H1 (cell line): Measurements from ENCODE around the gene RPL14. TPM values are rescaled to one million over a fixed set of nuclear protein-coding genes. Genes with fewer than 3 reads are reported as not detected.

Source experiments
- CTCF ChIA-PET: fragments of 300-600 bp; sonication (Branson Sonifier 250); formaldehyde crosslinking; loops from one replicate; lab custom pipeline; 2021; ENCODE audit not compliant: partially characterized antibody; lab: Charles Lee
- POLR2A ChIA-PET: fragments of 300-600 bp; sonication (Branson Sonifier 250); formaldehyde crosslinking; loops from one replicate; lab custom pipeline; 2021; ENCODE audit warnings: inconsistent platforms; ENCODE audit not compliant: partially characterized antibody; lab: Charles Lee
- DNase-seq, 2 experiments: peaks; one replicate each; pipeline versions ENCODE4 v3.0.0 to v3.0.0-alpha.2; 2010 to 2022; ENCODE audit warnings: low spot score in 2 of 2, low read depth in 1 of 2, mixed read lengths in 1 of 2
- FAIRE-seq: peaks from 2 replicates; lab custom pipeline; 2011; peaks lifted over from hg19 to GRCh38; lab: Jason Lieb, UNC
- H2AFZ ChIP-seq: 2 replicates; pipeline ENCODE4 v1.8.1; 2012; ENCODE audit warnings: low read length, inconsistent platforms
- H2AK5ac ChIP-seq: 2 replicates; pipeline ENCODE4 v1.6.1; 2013; ENCODE audit warnings: low read depth, low read length
- H2BK120ac ChIP-seq: replicated peaks from 2 replicates; pipeline ENCODE3; 2013; ENCODE audit warnings: low read depth, low read length, inconsistent platforms
- H2BK12ac ChIP-seq: 2 replicates; pipeline ENCODE4 v1.6.1; 2013; ENCODE audit warnings: low read depth, low read length
- H2BK15ac ChIP-seq: 2 replicates; pipeline ENCODE4 v1.6.1; 2013; ENCODE audit warnings: low read length
- H2BK20ac ChIP-seq: 2 replicates; pipeline ENCODE4 v1.6.1; 2013; ENCODE audit warnings: low read length
- H2BK5ac ChIP-seq: 2 replicates; pipeline ENCODE4 v1.6.1; 2013; ENCODE audit warnings: low read depth, low read length
- H3K14ac ChIP-seq: 2 replicates; pipeline ENCODE4 v1.6.1; 2013; ENCODE audit warnings: inconsistent platforms; ENCODE audit not compliant: insufficient read length
- H3K18ac ChIP-seq: 2 replicates; pipeline ENCODE4 v1.6.1; 2013; ENCODE audit warnings: low read length; ENCODE audit errors: extremely low read depth
- H3K23ac ChIP-seq: 2 replicates; pipeline ENCODE4 v1.6.1; 2013; ENCODE audit warnings: inconsistent platforms; ENCODE audit not compliant: insufficient read length
- H3K23me2 ChIP-seq: 2 replicates; pipeline ENCODE4 v1.6.1; 2013; ENCODE audit warnings: low read depth, low read length
- H3K27ac ChIP-seq: 2 replicates; pipeline ENCODE4 v1.6.1; 2011; ENCODE audit warnings: low read depth, low read length, inconsistent platforms
- H3K27me3 ChIP-seq, 4 experiments: replicated peaks in 1 of 4; 1 replicate in 1 of 4; 2 replicates in 3 of 4; pipeline versions ENCODE4 v1.6.1 to v1.8.1; 2011 to 2013; ENCODE audit warnings: low read length in 3 of 4, mild to moderate bottlenecking in 3 of 4, inconsistent platforms in 2 of 4, mixed read lengths in 2 of 4, moderate library complexity in 1 of 4; ENCODE audit not compliant: control insufficient read depth in 3 of 4, insufficient read depth in 3 of 4; ENCODE audit errors: extremely low read depth in 1 of 4
- H3K36me3 ChIP-seq, 4 experiments: 2 replicates each; pipeline versions ENCODE4 v1.6.1 to v1.8.1; 2011 to 2013; ENCODE audit warnings: mild to moderate bottlenecking in 4 of 4, low read length in 3 of 4, moderate library complexity in 2 of 4, control low read depth in 1 of 4, inconsistent platforms in 1 of 4; ENCODE audit not compliant: insufficient read depth in 4 of 4, control insufficient read depth in 2 of 4
- H3K4ac ChIP-seq: replicated peaks from 2 replicates; pipeline ENCODE3; 2013; ENCODE audit warnings: low read length, low read depth, mixed read lengths, inconsistent platforms; ENCODE audit not compliant: insufficient read length
- H3K4me1 ChIP-seq, 4 experiments: replicated peaks in 1 of 4; 1 replicate in 1 of 4; 2 replicates in 3 of 4; pipeline versions ENCODE4 v1.6.1 to v1.8.1; 2011 to 2013; ENCODE audit warnings: low read length in 3 of 4, inconsistent platforms in 2 of 4, mixed read lengths in 1 of 4; ENCODE audit not compliant: insufficient read depth in 4 of 4, control insufficient read depth in 3 of 4
- H3K4me2 ChIP-seq, 2 experiments: 2 replicates each; pipeline versions ENCODE4 v1.6.1 to v1.8.1; 2011 to 2013; ENCODE audit warnings: low read depth in 2 of 2, low read length in 2 of 2, control low read depth in 1 of 2, inconsistent platforms in 1 of 2, mild to moderate bottlenecking in 1 of 2; ENCODE audit not compliant: insufficient read depth in 1 of 2
- H3K4me3 ChIP-seq, 4 experiments: fragments of 200-600, 300-600 bp in 1 of 4; sonication (generic), shearing (Covaris generic), sonication (Bioruptor Twin) in 1 of 4; 2 replicates each; pipeline versions ENCODE4 v1.5.1 to v1.8.1; 2011 to 2016; ENCODE audit warnings: low read length in 4 of 4, low read depth in 3 of 4, control low read depth in 2 of 4, inconsistent platforms in 2 of 4, mild to moderate bottlenecking in 2 of 4, mixed read lengths in 1 of 4, moderate library complexity in 1 of 4; ENCODE audit not compliant: insufficient read depth in 2 of 4; ENCODE audit errors: extremely low read depth in 1 of 4
- H3K56ac ChIP-seq: replicated peaks from 2 replicates; pipeline ENCODE3; 2013; ENCODE audit warnings: low read depth, mild to moderate bottlenecking, mixed read lengths, low read length, inconsistent platforms; ENCODE audit not compliant: insufficient read length
- H3K79me1 ChIP-seq: 2 replicates; pipeline ENCODE4 v1.6.1; 2013; ENCODE audit warnings: low read depth, low read length, control low read depth
- H3K79me2 ChIP-seq, 2 experiments: 2 replicates each; pipeline versions ENCODE4 v1.6.1 to v1.8.1; 2012 to 2013; ENCODE audit warnings: low read length in 2 of 2, mild to moderate bottlenecking in 2 of 2, inconsistent platforms in 1 of 2; ENCODE audit not compliant: insufficient read depth in 2 of 2, control insufficient read depth in 1 of 2
- H3K9ac ChIP-seq, 4 experiments: replicated peaks in 1 of 4; 1 replicate in 1 of 4; 2 replicates in 3 of 4; pipeline versions ENCODE4 v1.6.1 to v1.8.1; 2011 to 2013; ENCODE audit warnings: low read depth in 3 of 4, low read length in 3 of 4, control low read depth in 2 of 4, mild to moderate bottlenecking in 2 of 4, moderate library complexity in 2 of 4, inconsistent platforms in 1 of 4; ENCODE audit errors: extremely low read depth in 1 of 4
- H3K9me3 ChIP-seq, 2 experiments: 2 replicates each; pipeline versions ENCODE4 v1.6.1 to v1.8.1; 2012 to 2013; ENCODE audit warnings: mild to moderate bottlenecking in 2 of 2, moderate library complexity in 2 of 2, control low read depth in 1 of 2, inconsistent platforms in 1 of 2, low read depth in 1 of 2, low read length in 1 of 2, mixed read lengths in 1 of 2; ENCODE audit not compliant: insufficient read depth in 2 of 2
- H4K20me1 ChIP-seq, 2 experiments: replicated peaks in 1 of 2; 2 replicates each; pipeline versions ENCODE3 to v1.8.1; 2011 to 2013; ENCODE audit warnings: inconsistent platforms in 2 of 2, low read length in 2 of 2, mild to moderate bottlenecking in 1 of 2; ENCODE audit not compliant: insufficient read depth in 2 of 2, control insufficient read depth in 1 of 2
- H4K5ac ChIP-seq: 2 replicates; pipeline ENCODE4 v1.6.1; 2013; ENCODE audit warnings: low read length, low read depth, mixed read lengths, inconsistent platforms; ENCODE audit not compliant: insufficient read length
- H4K8ac ChIP-seq: 2 replicates; pipeline ENCODE4 v1.8.0; 2013; ENCODE audit warnings: mild to moderate bottlenecking, moderate library complexity, low read length, inconsistent platforms; ENCODE audit not compliant: insufficient read depth; ENCODE audit errors: extremely low read depth
- H4K91ac ChIP-seq: replicated peaks from 2 replicates; pipeline ENCODE3; 2013; ENCODE audit warnings: low read length, mixed read lengths, inconsistent platforms; ENCODE audit not compliant: insufficient read length
- BACH1 ChIP-seq: IDR thresholded peaks from 2 replicates; pipeline ENCODE4 v1.6.1; 2012; ENCODE audit warnings: low read length, improper control_type of control experiment
- CBX5 ChIP-seq: fragments of 300-800, 300-1000 bp; sonication (generic); IDR thresholded peaks from 2 replicates; pipeline ENCODE4 v1.7.1; 2016; ENCODE audit warnings: antibody characterized with exemption, low read length, low read depth
- EGR1 ChIP-seq: IDR thresholded peaks from 2 replicates; pipeline ENCODE4 v1.6.1; 2011; ENCODE audit warnings: low read depth, low read length, borderline replicate concordance
- FOSL1 ChIP-seq: IDR thresholded peaks from 2 replicates; pipeline ENCODE4 v1.6.1; 2011; ENCODE audit warnings: mild to moderate bottlenecking, low read depth, low read length, moderate library complexity; ENCODE audit not compliant: insufficient read depth
- KDM4A ChIP-seq: IDR thresholded peaks from one replicate; pipeline ENCODE4 v1.7.1; 2012; ENCODE audit warnings: low read depth, mild to moderate bottlenecking, moderate library complexity, low read length, inconsistent platforms; ENCODE audit not compliant: severe bottlenecking
- MAFK ChIP-seq: IDR thresholded peaks from 2 replicates; pipeline ENCODE4 v1.6.1; 2012; ENCODE audit warnings: low read depth, mild to moderate bottlenecking, improper control_type of control experiment, low read length
- PHF8 ChIP-seq: fragments of 200-600 bp; sonication (generic); conservative IDR thresholded peaks from 2 replicates; pipeline ENCODE4 v1.7.1; 2012; ENCODE audit warnings: low read depth, mild to moderate bottlenecking, inconsistent platforms, low read length, moderate library complexity
- SIRT6 ChIP-seq: IDR thresholded peaks from one replicate; pipeline ENCODE4 v1.7.1; 2012; ENCODE audit warnings: low read length, inconsistent platforms
- SUZ12 ChIP-seq: fragments of 200-600 bp; sonication (generic); IDR thresholded peaks from 2 replicates; pipeline ENCODE4 v1.6.1; 2012; ENCODE audit warnings: mild to moderate bottlenecking, inconsistent platforms, low read length, moderate library complexity, mixed read lengths
- WGBS, 2 experiments: shearing (Covaris generic) in 1 of 2; methylation state at CpG; one replicate each; pipeline versions ENCODE4 v1.1.6 to v1.1.7; 2013 to 2015; ENCODE audit warnings: low lambda C conversion rate in 2 of 2, mixed read lengths in 2 of 2, inconsistent platforms in 1 of 2, low coverage in 1 of 2, missing lambda C conversion rate in 1 of 2; ENCODE audit not compliant: insufficient replicate concordance in 2 of 2, insufficient coverage in 1 of 2, insufficient read length in 1 of 2; ENCODE audit errors: extremely low coverage in 1 of 2, missing lambda C conversion rate in 1 of 2; 5-methylcytosine and 5-hydroxymethylcytosine counted together
- polyA plus RNA-seq, 7 experiments: library from polyadenylated mRNA; depleted of rRNA in 3 of 7; stranded (reverse) in 5 of 7; unstranded in 2 of 7; fragments of >200 nt in 5 of 7; fragments of 200-250 nt in 2 of 7; gene quantifications; 1 replicate in 5 of 7; 2 replicates in 1 of 7; 4 replicates in 1 of 7; pipeline versions ENCODE4 v1.2.1 to v1.2.3, GENCODE V29; 2011 to 2013; ENCODE audit warnings: missing spikeins in 2 of 7, mixed read lengths in 2 of 7
- total RNA-seq: library from RNA; stranded (reverse); fragmentation: NEBNext Ultra II Directional; extraction: Animal tissue kit (Norgen Biotek cat#: 25700); gene quantifications from 2 replicates; pipeline ENCODE4 v1.2.1, GENCODE V29; 2021
- TF ChIP-seq, protein P1 (sequence below): IDR thresholded peaks from 2 replicates; pipeline ENCODE4 v1.6.1; 2012; ENCODE audit warnings: inconsistent platforms

Gene RPL14
- total and polyA plus RNA-seq, 2 of the 8 experiments (the other 6 are each of a cell fraction or from before 2014, with no cell fraction given) = 1,192 to 2,341 TPM

DNA sequence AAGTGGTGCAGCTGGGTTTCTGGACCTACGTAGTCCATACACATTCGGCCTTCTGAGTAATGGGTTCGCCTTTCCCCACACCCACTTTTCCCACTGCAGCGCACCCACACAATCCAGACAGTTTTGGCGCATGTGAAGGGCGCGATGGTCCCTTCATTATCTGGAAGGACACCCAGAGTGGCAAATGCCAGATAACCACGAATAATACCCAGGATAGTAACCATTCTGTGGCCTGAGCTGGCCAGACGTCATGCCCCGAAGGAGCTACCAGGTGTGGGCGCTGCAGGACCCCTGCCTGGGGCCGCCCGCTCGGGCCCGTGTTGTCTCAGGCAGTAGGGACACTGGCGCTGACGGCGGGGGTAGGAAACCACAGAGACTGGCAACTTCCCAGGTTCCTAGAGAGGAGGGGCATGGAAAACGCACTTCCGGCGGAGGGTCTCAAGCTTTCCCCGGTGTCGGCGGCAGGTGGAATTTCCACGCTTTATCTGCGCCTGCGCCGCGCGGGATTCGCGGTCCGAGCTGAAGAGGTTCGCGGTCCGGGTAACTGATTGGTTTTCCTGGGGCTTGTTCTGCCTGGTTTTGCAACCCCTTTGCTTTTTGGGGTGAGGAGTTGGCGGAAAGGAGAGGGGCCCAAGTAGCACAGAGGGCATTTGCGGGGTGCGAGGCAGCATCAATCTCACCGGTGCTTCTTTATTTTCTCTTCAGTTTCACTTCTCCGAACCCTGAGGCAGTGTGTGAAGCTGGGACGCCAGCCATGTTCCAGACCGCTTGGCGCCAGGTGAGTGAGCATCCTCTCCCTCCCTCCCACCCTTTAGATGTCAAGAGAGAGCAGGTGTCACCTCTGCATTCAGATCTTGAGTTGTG lies 48.7 kb downstream of the RPL14 start, which contains the start of gene ZNF620:
TSS of gene ZNF620 (plus strand) at position 441 of the 864 bp plus-strand sequence. CDS start at position 755, 314 bp downstream.
- Histone ChIP-seq H3K36me3 (peaks cover 0 to 20% (median 4%) of the 10 kb centered on the region in 4 experiments; a peak in 4 of 8 replicates), H3K27ac (peak within 1 kb of the TSS; percentile 73; the same call in 1 of the 2 replicates)
- TF ChIP-seq SIRT6 = no peak
- no peak for TF ChIP-seq MAFK
- TF ChIP-seq FOSL1 = no peak
- TF ChIP-seq KDM4A = peak; percentile 65
- no peak; the same call in 1 of the 2 replicates for TF ChIP-seq SUZ12
- peak; percentile 90 for TF ChIP-seq BACH1
- TF ChIP-seq EGR1 = peak; percentile 44; the same call in 1 of the 2 replicates
- TF ChIP-seq, protein P1, sequence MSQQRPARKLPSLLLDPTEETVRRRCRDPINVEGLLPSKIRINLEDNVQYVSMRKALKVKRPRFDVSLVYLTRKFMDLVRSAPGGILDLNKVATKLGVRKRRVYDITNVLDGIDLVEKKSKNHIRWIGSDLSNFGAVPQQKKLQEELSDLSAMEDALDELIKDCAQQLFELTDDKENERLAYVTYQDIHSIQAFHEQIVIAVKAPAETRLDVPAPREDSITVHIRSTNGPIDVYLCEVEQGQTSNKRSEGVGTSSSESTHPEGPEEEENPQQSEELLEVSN = peak; percentile 51; the same call in 1 of the 2 replicates
- no peak for TF ChIP-seq CBX5
- peak; percentile 69 for TF ChIP-seq PHF8

More for the DNA sequence above, 48.7 kb downstream of the RPL14 start, which contains the start of gene ZNF620:
- Histone ChIP-seq H2BK20ac (no peak within 1 kb of the TSS), H2AFZ (peak within 1 kb of the TSS; percentile 96), H3K23me2 (0 out of 2 replicates have a peak, but pooled peaks cover 3% of the 10 kb centered on the region), H3K79me1 (no peaks in the 10 kb centered on the region; the same call in 1 of the 2 replicates), H3K14ac (no peak within 1 kb of the TSS), H2BK5ac (peak within 1 kb of the TSS; percentile 78), H2BK12ac (no peak within 1 kb of the TSS; the same call in 1 of the 2 replicates), H3K27me3 (no peaks in the 10 kb centered on the region), H3K4ac (peak within 1 kb of the TSS; percentile 76), H3K23ac (no peak within 1 kb of the TSS), H3K9ac (peak within 1 kb of the TSS; percentile 66 to 89 (median 72)), H4K20me1 (no peaks in the 10 kb centered on the region), H3K79me2 (peaks cover 0 to 29% of the 10 kb centered on the region in 2 experiments; a peak in 2 of 4 replicates), H3K56ac (peak within 1 kb of the TSS; percentile 90), H4K91ac (peak within 1 kb of the TSS; percentile 44), H2BK15ac (peak within 1 kb of the TSS; percentile 90), H2BK120ac (no peak within 1 kb of the TSS), H3K4me1 (no peaks in the 10 kb centered on the region; a peak in 2 of 7 replicates), H3K18ac (peak within 1 kb of the TSS; percentile 78), H3K9me3 (no peaks in the 10 kb centered on the region), H4K8ac (peak within 1 kb of the TSS; percentile 62), H2AK5ac (no peak within 1 kb of the TSS), H4K5ac (peak within 1 kb of the TSS; percentile 77), H3K4me2 (peak within 1 kb of the TSS; percentile 71 to 73), H3K4me3 (peak within 1 kb of the TSS; percentile 83 to 95 (median 88))
- WGBS, 2 experiments = 8% methylated on average over 44 of the region's 44 CpGs; no CpG with 5 or more reads in 1 of the 2 experiments
- peak; percentile 75 to 90 for DNase-seq
- peak; percentile 76 for FAIRE-seq
- POLR2A ChIA-PET = interaction anchor here (0.7 to 3.8 kb wide), 18 partner anchors 11 to 178 kb away, joined by 3 to 78 read pairs (median 5); partner anchors contain the start of genes RPL14, ZNF619 and ZNF621
- CTCF ChIA-PET = interaction anchor here (0.6 to 2.7 kb wide), 11 partner anchors 8 to 734 kb away, joined by 3 to 17 read pairs (median 4); partner anchors contain the start of gene ZNF621
